MM.1S (cell line): Measurements from ENCODE around the gene S100A4.
"Not testable (repeated sequence)": the region's sequence is repeated elsewhere in the genome, so short reads cannot be mapped to it uniquely, and the experiment has no call there.

Experiments
- DNase-seq: peaks from one replicate; pipeline ENCODE4 v3.0.0-alpha.2; 2015
- H2AFZ ChIP-seq: fragments of 300-600 bp; sonication (generic); 2 replicates; pipeline ENCODE4 v1.6.0; 2016; ENCODE audit warnings: antibody characterized with exemption, low read length
- H3F3A ChIP-seq: fragments of 300-600 bp; sonication (generic); 2 replicates; pipeline ENCODE4 v1.6.1; 2016; ENCODE audit warnings: mild to moderate bottlenecking, antibody characterized with exemption, low read length, moderate library complexity, mixed read lengths; ENCODE audit not compliant: insufficient read depth
- H3K27ac ChIP-seq: fragments of 300-600 bp; sonication (generic); 2 replicates; pipeline ENCODE4 v1.5.1; 2016; ENCODE audit warnings: mild to moderate bottlenecking, low read length
- H3K27me3 ChIP-seq: fragments of 300-600 bp; sonication (generic); replicated peaks from 2 replicates; pipeline ENCODE4 v1.6.0; 2016; ENCODE audit warnings: low read length; ENCODE audit not compliant: insufficient read depth
- H3K36me3 ChIP-seq: fragments of 300-600 bp; sonication (generic); replicated peaks from 2 replicates; pipeline ENCODE4 v1.6.1; 2016; ENCODE audit warnings: mild to moderate bottlenecking, low read length, mixed read lengths; ENCODE audit not compliant: insufficient read depth
- H3K4me1 ChIP-seq: fragments of 300-600 bp; sonication (generic); 2 replicates; pipeline ENCODE4 v1.6.1; 2016; ENCODE audit warnings: low read length, mixed read lengths
- H3K4me2 ChIP-seq: fragments of 300-600 bp; sonication (generic); 2 replicates; pipeline ENCODE4 v1.6.0; 2016; ENCODE audit warnings: low read depth, low read length
- H3K4me3 ChIP-seq: fragments of 300-600 bp; sonication (generic); 2 replicates; pipeline ENCODE4 v1.5.1; 2016; ENCODE audit warnings: low read length, mixed read lengths
- H3K79me2 ChIP-seq: fragments of 300-600 bp; sonication (generic); 2 replicates; pipeline ENCODE4 v1.6.1; 2016; ENCODE audit warnings: mixed run types, low read length, mixed read lengths
- H3K9ac ChIP-seq: fragments of 300-600 bp; sonication (generic); 2 replicates; pipeline ENCODE4 v1.6.1; 2016; ENCODE audit warnings: low read length, mixed read lengths
- H3K9me2 ChIP-seq: fragments of 300-600 bp; sonication (generic); replicated peaks from 2 replicates; pipeline ENCODE4 v1.6.1; 2016; ENCODE audit warnings: mild to moderate bottlenecking, low read length, mixed read lengths; ENCODE audit not compliant: insufficient read depth
- H3K9me3 ChIP-seq: fragments of 300-600 bp; sonication (generic); replicated peaks from 2 replicates; pipeline ENCODE4 v1.6.1; 2016; ENCODE audit warnings: mild to moderate bottlenecking, low read length, mixed read lengths; ENCODE audit not compliant: insufficient read depth
- H4K20me1 ChIP-seq: fragments of 300-600 bp; sonication (generic); 2 replicates; pipeline ENCODE4 v1.6.1; 2016; ENCODE audit warnings: mild to moderate bottlenecking, low read length, moderate library complexity, mixed read lengths; ENCODE audit not compliant: insufficient read depth
- CTCF ChIP-seq: fragments of 300-600 bp; sonication (generic); IDR thresholded peaks from 2 replicates; pipeline ENCODE4 v1.5.1; 2016; ENCODE audit warnings: antibody characterized with exemption, low read length, mixed read lengths
- EZH2 ChIP-seq: fragments of 300-600 bp; sonication (generic); optimal IDR thresholded peaks from 2 replicates; pipeline ENCODE3; 2017; ENCODE audit warnings: low read depth, mild to moderate bottlenecking, antibody characterized with exemption, low read length, mixed read lengths
- EZH2phosphoT487 ChIP-seq: fragments of 300-600 bp; sonication (generic); IDR thresholded peaks from 2 replicates; pipeline ENCODE4 v1.6.1; 2018; ENCODE audit warnings: antibody characterized with exemption, low read length

S100A4 gene

GRCh38 chr1:153545067-153546055, at the start of gene S100A4:
S100A4 (minus strand) TSS chr1:153545806; CDS start chr1:153544794, 1,012 bp downstream.
- H2AFZ ChIP-seq = peak within 1 kb of the TSS; percentile 14; the same call in 1 of the 2 replicates
- H3K4me2 ChIP-seq = no peak within 1 kb of the TSS
- peak; percentile 67 for DNase-seq
- no peaks in the 10 kb centered on the region for H4K20me1 ChIP-seq
- H3K79me2 ChIP-seq = no peaks in the 10 kb centered on the region
- TF ChIP-seq CTCF (no peak), EZH2phosphoT487 (no peak), EZH2 (no peak)
- H3K4me3 ChIP-seq = no peak within 1 kb of the TSS
- H3F3A ChIP-seq = no peaks in the 10 kb centered on the region
- no peaks in the 10 kb centered on the region for H3K27me3 ChIP-seq
- H3K9me2 ChIP-seq = no peaks in the 10 kb centered on the region
- H3K36me3 ChIP-seq = no peaks in the 10 kb centered on the region
- no peak within 1 kb of the TSS for H3K27ac ChIP-seq
- H3K4me1 ChIP-seq = 0 out of 2 replicates have a peak, but pooled peaks cover 10% of the 10 kb centered on the region
- H3K9me3 ChIP-seq = no peaks in the 10 kb centered on the region
- no peak within 1 kb of the TSS for H3K9ac ChIP-seq

- no peak overlapping the region for H3K27ac ChIP-seq
- H3K4me1 ChIP-seq = no peaks in the 10 kb centered on the region
- H3K9me3 ChIP-seq = no peaks in the 10 kb centered on the region
- H3K9ac ChIP-seq = no peak overlapping the region
- no peaks in the 10 kb centered on the region for H3K36me3 ChIP-seq
- H3F3A ChIP-seq = no peaks in the 10 kb centered on the region
- TF ChIP-seq CTCF (no peak), EZH2phosphoT487 (no peak), EZH2 (no peak)
- H2AFZ ChIP-seq = no peak overlapping the region
- DNase-seq = no peak
- H3K79me2 ChIP-seq = no peaks in the 10 kb centered on the region
- no peak overlapping the region for H3K4me2 ChIP-seq
- no peaks in the 10 kb centered on the region for H3K27me3 ChIP-seq
- no peak overlapping the region for H3K4me3 ChIP-seq
- H4K20me1 ChIP-seq = no peaks in the 10 kb centered on the region
- no peaks in the 10 kb centered on the region for H3K9me2 ChIP-seq
Observed at GRCh38 chr1:153592748-153593147, 47.1 kb upstream of the S100A4 start.

GRCh38 chr1:153588482-153588881, 42.9 kb upstream of the S100A4 start:
- no peaks in the 10 kb centered on the region for H3K27me3 ChIP-seq
- H3K4me1 ChIP-seq = no peaks in the 10 kb centered on the region
- H3K27ac ChIP-seq = no peak overlapping the region
- no peaks in the 10 kb centered on the region for H3K36me3 ChIP-seq
- H3K9ac ChIP-seq = no peak overlapping the region
- no peaks in the 10 kb centered on the region for H3F3A ChIP-seq
- no peak for TF ChIP-seq EZH2phosphoT487
- no peak for TF ChIP-seq EZH2
- TF ChIP-seq CTCF = no peak
- DNase-seq = no peak
- H3K79me2 ChIP-seq = no peaks in the 10 kb centered on the region
- H3K9me2 ChIP-seq = no peaks in the 10 kb centered on the region
- H4K20me1 ChIP-seq = no peaks in the 10 kb centered on the region
- H3K4me3 ChIP-seq = no peak overlapping the region
- H2AFZ ChIP-seq = no peak overlapping the region
- no peak overlapping the region for H3K4me2 ChIP-seq
- no peaks in the 10 kb centered on the region for H3K9me3 ChIP-seq

- not testable (repeated sequence) for H3K36me3 ChIP-seq, H3K9ac ChIP-seq, H3K79me2 ChIP-seq, DNase-seq, H3K27ac ChIP-seq, H3F3A ChIP-seq, H2AFZ ChIP-seq, H3K9me3 ChIP-seq, H3K4me3 ChIP-seq, H3K9me2 ChIP-seq, H3K4me2 ChIP-seq, H3K4me1 ChIP-seq, H3K27me3 ChIP-seq, H4K20me1 ChIP-seq
Observed at GRCh38 chr1:153588033-153588432, 42.4 kb upstream of the S100A4 start.
